Right lobe of liver (tissue), 6 donors: ENCODE data around the gene GPRC5C. TPM values are rescaled to one million over a fixed set of nuclear protein-coding genes. Genes with fewer than 3 reads are reported as not detected.

Source experiments
- ATAC-seq, 4 donors: fragments of 200-7000 bp; cut with Tn5 transposase; one replicate each; pipeline ENCODE4 v1.9.1; 2020; ENCODE audit warnings: mild to moderate bottlenecking in 4 of 4, moderate library complexity in 4 of 4
- DNase-seq, 3 donors: peaks; one replicate each; pipeline ENCODE4 v3.0.0-alpha.2; 2020
- H3K27ac ChIP-seq, 3 donors: fragments of 200-600 bp; one replicate each; pipeline ENCODE4 v1.8.0; 2022
- H3K27me3 ChIP-seq, 2 donors: fragments of 200-600 bp; one replicate each; pipeline ENCODE4 v1.8.0; 2022
- H3K36me3 ChIP-seq, 4 donors: fragments of 200-600 bp; sonication (generic) in 1 of 4; one replicate each; pipeline versions ENCODE4 v1.5.1 to v1.8.0; 2017 to 2022; ENCODE audit warnings: control low read depth in 1 of 4
- H3K4me1 ChIP-seq, 4 donors: fragments of 200-600 bp; sonication (generic) in 1 of 4; one replicate each; pipeline versions ENCODE4 v1.5.1 to v1.8.0; 2017 to 2022; ENCODE audit warnings: control low read depth in 1 of 4
- H3K4me3 ChIP-seq, 3 donors: fragments of 200-600 bp; one replicate each; pipeline ENCODE4 v1.8.0; 2022
- H3K9me3 ChIP-seq, 4 donors: fragments of 200-600 bp; sonication (generic) in 1 of 4; one replicate each; pipeline versions ENCODE4 v1.5.1 to v1.8.0; 2017 to 2022; ENCODE audit warnings: control low read depth in 1 of 4
- POLR2A ChIP-seq: fragments of 450-650 bp; IDR thresholded peaks from one replicate; pipeline ENCODE4 v1.6.1; 2017; ENCODE audit warnings: antibody characterized with exemption, mild to moderate bottlenecking
- WGBS: methylation state at CpG from one replicate; pipeline ENCODE4 v1.1.6; 2018; ENCODE audit warnings: low coverage, low lambda C conversion rate; ENCODE audit not compliant: insufficient coverage; ENCODE audit errors: missing lambda C conversion rate; 5-methylcytosine and 5-hydroxymethylcytosine counted together
- intact Hi-C, 2 donors: fragments of 100-400 bp; cut with DNase I; formaldehyde crosslinking; loops; one replicate each; pipeline versions ENCODE4 v1.11.2 to v1.14.1; 2022
- total RNA-seq, 6 experiments: library from RNA; depleted of rRNA in 2 of 6; stranded (reverse); fragments of >200 nt in 2 of 6; fragmentation: NEBNext Ultra II Directional in 3 of 6; extraction: Animal tissue kit (Norgen Biotek cat#: 25700) in 3 of 6; gene quantifications; one replicate each; pipeline versions ENCODE4 v1.1.0 to v1.2.4, GENCODE V29; 2016 to 2023
- TF ChIP-seq, protein P1 (sequence below), 4 donors: fragments of 200-600 bp in 3 of 4; fragments of 450-650 bp in 1 of 4; IDR thresholded peaks; one replicate each; pipeline versions ENCODE4 v1.5.1 to v1.8.0; 2016 to 2022; ENCODE audit warnings: antibody characterized with exemption in 4 of 4, mild to moderate bottlenecking in 2 of 4
- donor health status: DM: no; HTN: yes; CAD: no.
- donor health status: DM: no; HTN: no; CAD: no.
- donor health status: DM: no; HTN: no; CAD: no.
- donor health status: DM: no; HTN: yes; CAD: no.
- donor health status: DM: no; HTN: yes; CAD: no.

GPRC5C gene
- total RNA-seq, 6 experiments from 2014 or later, result 120 to 215 (median 131) TPM

DNA sequence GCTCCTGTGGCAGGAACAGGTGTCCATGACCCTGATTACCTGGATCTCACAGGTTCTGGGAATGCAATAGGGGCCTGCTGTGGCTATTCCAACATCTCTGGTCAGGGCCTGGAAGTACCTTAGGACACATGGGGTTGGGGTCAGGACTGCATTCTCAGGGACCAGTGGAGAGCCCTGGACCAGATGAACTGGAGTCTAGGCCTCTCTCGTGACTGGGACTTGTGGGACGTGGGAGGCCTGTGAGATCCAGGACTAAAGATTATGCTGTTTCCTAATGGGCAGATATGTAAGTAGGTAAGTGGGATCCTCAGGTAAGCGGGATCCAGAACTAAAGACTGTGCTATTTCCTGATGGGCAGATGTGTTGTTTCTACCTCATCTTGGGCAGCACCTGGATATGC is 18.3 kb downstream of the GPRC5C start:
- Histone ChIP-seq H3K27me3 (no peaks in the 10 kb centered on the region), H3K4me1 (peaks cover 0 to 94% (median 42%) of the 10 kb centered on the region in 4 donors), H3K9me3 (no peaks in the 10 kb centered on the region), H3K27ac (peak overlapping the region in 2 of 3 donors; percentile 29 to 99), H3K4me3 (no peak overlapping the region), H3K36me3 (peaks cover 0 to 4% (median 0%) of the 10 kb centered on the region in 4 donors)
- no peak for TF ChIP-seq POLR2A
- TF ChIP-seq, protein P1, sequence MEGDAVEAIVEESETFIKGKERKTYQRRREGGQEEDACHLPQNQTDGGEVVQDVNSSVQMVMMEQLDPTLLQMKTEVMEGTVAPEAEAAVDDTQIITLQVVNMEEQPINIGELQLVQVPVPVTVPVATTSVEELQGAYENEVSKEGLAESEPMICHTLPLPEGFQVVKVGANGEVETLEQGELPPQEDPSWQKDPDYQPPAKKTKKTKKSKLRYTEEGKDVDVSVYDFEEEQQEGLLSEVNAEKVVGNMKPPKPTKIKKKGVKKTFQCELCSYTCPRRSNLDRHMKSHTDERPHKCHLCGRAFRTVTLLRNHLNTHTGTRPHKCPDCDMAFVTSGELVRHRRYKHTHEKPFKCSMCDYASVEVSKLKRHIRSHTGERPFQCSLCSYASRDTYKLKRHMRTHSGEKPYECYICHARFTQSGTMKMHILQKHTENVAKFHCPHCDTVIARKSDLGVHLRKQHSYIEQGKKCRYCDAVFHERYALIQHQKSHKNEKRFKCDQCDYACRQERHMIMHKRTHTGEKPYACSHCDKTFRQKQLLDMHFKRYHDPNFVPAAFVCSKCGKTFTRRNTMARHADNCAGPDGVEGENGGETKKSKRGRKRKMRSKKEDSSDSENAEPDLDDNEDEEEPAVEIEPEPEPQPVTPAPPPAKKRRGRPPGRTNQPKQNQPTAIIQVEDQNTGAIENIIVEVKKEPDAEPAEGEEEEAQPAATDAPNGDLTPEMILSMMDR (IDR thresholded peaks at IDR 0.05), result no peak
- ATAC-seq (no peak), DNase-seq (no peak)
- WGBS, result 100% methylated on average over 3 of the region's 3 CpGs
- intact Hi-C loops, result no loop called here

DNA sequence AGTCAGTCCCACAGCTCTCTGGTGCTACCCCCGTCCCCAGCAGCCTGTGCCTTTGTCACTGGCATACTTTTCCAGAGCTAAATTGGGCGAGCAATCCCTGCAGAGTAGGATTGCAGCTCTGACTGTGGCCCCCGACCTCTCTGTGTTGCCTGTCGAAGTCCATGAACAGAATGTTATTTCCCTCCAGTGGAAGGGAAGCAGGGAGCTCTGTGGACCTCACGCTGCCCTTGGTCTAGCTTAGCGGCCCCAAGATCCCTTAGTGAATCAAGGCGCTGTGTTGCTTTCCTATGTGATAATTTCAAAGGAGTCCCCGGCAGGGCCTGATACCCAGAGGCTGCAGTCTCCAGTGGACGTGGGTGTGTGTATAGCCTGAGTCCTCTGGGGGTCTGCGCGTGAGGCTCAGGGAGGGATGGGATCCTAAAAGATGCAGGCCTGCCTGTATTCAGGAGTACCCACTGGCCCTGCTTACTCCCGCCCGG is 19.1 kb downstream of the GPRC5C start:
- intact Hi-C loops, result no loop called here
- H3K27ac ChIP-seq, result peak overlapping the region in 1 of 3 donors; percentile 99
- H3K4me1 ChIP-seq, result peaks cover 0 to 87% (median 39%) of the 10 kb centered on the region in 4 donors
- no peak for TF ChIP-seq POLR2A
- TF ChIP-seq, protein P1 (IDR thresholded peaks at IDR 0.05), result no peak
- DNase-seq (no peak), ATAC-seq (no peak)
- peaks cover 0 to 4% (median 0%) of the 10 kb centered on the region in 4 donors for H3K36me3 ChIP-seq
- no peaks in the 10 kb centered on the region for H3K27me3 ChIP-seq
- H3K9me3 ChIP-seq, result no peaks in the 10 kb centered on the region
- WGBS, result 91% methylated on average over 5 of the region's 13 CpGs
- H3K4me3 ChIP-seq, result no peak overlapping the region

DNA sequence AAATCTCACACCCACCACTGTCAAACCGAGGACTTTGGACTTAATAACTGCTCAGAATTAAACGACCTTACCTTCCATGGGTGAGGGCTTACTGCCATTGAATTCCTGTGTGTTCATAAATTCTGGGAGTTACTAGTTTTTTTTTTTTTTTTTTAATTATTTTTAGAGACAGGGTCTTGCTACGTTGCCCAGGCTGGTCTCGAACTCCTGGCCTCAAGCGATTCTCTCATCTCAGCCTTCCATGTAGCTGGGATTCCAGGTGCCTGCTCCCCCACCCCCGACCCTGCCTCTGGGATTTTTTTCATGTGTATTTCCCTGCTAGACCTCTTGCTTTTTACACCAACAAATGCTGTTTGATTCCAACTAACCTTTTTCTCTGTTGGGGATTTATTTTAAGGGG is 19.7 kb downstream of the GPRC5C start:
- Histone ChIP-seq H3K4me1 (peaks cover 0 to 81% (median 36%) of the 10 kb centered on the region in 4 donors), H3K27ac (peak overlapping the region in 1 of 3 donors; percentile 99), H3K27me3 (no peaks in the 10 kb centered on the region), H3K36me3 (peaks cover 0 to 4% (median 0%) of the 10 kb centered on the region in 4 donors), H3K9me3 (no peaks in the 10 kb centered on the region), H3K4me3 (no peak overlapping the region)
- ATAC-seq (no peak), DNase-seq (no peak)
- intact Hi-C loops, result no loop called here
- WGBS, result 78% methylated on average over 5 of the region's 6 CpGs
- TF ChIP-seq POLR2A, result no peak
- TF ChIP-seq, protein P1 (IDR thresholded peaks at IDR 0.05), result no peak

DNA sequence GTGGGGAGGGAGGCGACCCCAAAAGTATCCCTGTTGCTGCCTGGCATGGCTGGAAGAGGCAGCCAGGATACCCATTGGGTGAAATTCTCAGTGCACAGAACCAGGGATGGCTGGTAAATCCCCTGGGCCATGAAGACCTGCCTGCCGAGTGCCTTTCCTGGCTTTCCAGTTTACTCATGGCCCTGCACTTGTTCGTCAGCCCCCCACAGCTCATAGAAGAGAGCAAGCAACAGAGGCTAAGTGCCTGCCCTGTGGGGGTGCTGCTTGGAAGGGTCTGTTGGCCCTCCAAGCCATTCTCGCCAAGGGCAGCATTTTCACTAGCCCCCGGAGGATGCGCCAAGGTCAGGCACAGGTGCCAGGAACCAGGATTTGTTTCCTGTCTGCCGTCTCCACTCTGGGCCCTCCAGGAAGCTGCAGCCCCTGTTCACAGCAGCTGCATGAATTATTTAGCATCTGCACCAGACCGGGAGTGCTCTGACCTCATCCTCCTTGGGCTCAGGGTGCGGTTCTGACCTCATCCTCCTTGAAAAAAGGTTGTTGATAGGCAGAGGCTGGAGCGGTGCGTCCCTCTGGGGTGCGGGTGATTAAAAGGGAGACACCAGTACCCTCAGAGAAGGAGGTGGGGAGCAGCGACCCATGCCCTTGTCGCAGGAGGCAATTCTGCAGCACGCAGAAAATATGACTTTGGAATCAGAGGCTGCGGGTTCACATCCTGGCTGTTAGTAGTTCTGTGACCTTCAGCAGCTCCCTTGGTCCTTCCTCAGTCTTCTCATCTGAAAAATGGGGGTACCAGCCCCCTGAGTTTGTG is 20.3 kb downstream of the GPRC5C start:
- Histone ChIP-seq H3K36me3 (peaks cover 0 to 4% (median 0%) of the 10 kb centered on the region in 4 donors), H3K4me3 (peak overlapping the region in 1 of 3 donors; percentile 34), H3K27me3 (no peaks in the 10 kb centered on the region), H3K27ac (peak overlapping the region; percentile 83 to 99 (median 92)), H3K9me3 (no peaks in the 10 kb centered on the region), H3K4me1 (peaks cover 0 to 79% (median 32%) of the 10 kb centered on the region in 4 donors)
- intact Hi-C loops, result no loop called here
- no peak for ATAC-seq
- 56% methylated on average over 9 of the region's 16 CpGs for WGBS
- TF ChIP-seq POLR2A, result no peak
- TF ChIP-seq, protein P1 (IDR thresholded peaks at IDR 0.05), result no peak
- DNase-seq, result no peak
